Measurements from ENCODE around the gene PLEKHM3. TPM values are rescaled to one million over a fixed set of nuclear protein-coding genes. Genes with fewer than 3 reads are reported as not detected.

Gene PLEKHM3
- total and polyA plus RNA-seq, 2 of the 13 experiments (the other 11 are each of a cell fraction or from before 2014, with no cell fraction given), result 4.5 to 4.7 TPM

DNA sequence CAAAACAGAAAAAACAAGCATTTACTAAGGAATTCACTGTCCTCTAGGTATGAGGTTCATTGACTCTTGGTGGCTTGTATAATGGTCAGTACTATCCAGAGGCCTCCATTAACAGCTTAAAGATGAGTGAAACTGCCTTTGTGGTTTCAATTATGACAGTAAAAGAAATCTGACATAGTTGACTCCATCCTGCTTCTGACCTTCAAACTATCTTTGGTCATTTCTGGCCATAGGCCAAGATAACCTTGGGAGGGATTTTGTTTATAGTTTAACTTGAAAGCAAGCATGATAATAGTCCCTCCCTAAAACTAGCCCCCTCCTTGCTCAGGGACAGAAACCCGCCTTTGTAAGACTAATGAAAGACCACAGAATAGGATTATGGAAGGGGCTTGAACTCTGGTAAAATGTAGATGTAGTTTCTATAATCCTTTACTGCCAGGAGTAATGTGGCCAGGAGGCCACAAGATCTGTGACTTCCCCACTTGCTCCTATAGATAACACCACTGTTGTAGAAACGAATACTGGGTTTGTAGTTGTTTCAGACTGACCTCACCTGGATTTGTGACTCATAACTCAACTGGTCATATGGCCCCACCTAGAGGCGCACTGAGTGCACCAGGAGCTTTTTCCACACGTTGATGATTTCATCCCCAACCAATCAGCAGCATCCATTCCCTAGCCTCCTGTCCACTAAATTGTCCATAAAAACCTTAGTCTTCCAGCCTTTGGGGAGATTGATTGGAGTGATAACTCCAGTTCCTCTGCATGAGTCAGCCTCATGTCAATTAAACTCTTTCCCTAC lies 8.6 kb upstream of the PLEKHM3 start (continued):
- TF ChIP-seq, protein P1, sequence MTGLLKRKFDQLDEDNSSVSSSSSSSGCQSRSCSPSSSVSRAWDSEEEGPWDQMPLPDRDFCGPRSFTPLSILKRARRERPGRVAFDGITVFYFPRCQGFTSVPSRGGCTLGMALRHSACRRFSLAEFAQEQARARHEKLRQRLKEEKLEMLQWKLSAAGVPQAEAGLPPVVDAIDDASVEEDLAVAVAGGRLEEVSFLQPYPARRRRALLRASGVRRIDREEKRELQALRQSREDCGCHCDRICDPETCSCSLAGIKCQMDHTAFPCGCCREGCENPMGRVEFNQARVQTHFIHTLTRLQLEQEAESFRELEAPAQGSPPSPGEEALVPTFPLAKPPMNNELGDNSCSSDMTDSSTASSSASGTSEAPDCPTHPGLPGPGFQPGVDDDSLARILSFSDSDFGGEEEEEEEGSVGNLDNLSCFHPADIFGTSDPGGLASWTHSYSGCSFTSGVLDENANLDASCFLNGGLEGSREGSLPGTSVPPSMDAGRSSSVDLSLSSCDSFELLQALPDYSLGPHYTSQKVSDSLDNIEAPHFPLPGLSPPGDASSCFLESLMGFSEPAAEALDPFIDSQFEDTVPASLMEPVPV (CRISPR knock-in tag; IDR thresholded peaks at IDR 0.05), result no peak
- TF ChIP-seq ZNF891 (CRISPR knock-in tag; IDR thresholded peaks at IDR 0.05) (no peak), MTA1 (CRISPR knock-in tag; IDR thresholded peaks at IDR 0.05; ENCODE audit: borderline replicate concordance) (no peak), ZNF317 (CRISPR knock-in tag; IDR thresholded peaks at IDR 0.05) (peak; percentile 75), ZNF343 (CRISPR knock-in tag; IDR thresholded peaks at IDR 0.05) (no peak), ZNF703 (CRISPR knock-in tag; IDR thresholded peaks at IDR 0.05; ENCODE audit: borderline replicate concordance) (no peak), ZBTB7A (CRISPR knock-in tag; IDR thresholded peaks at IDR 0.05) (no peak), ZNF17 (CRISPR knock-in tag; IDR thresholded peaks at IDR 0.05) (no peak), ZNF605 (CRISPR knock-in tag; IDR thresholded peaks at IDR 0.05) (peak; percentile 73; the same call in 1 of the 2 replicates), BCL6 (CRISPR knock-in tag; IDR thresholded peaks at IDR 0.05) (peak; percentile 57; the same call in 1 of the 2 replicates)
- TF ChIP-seq, protein P2, sequence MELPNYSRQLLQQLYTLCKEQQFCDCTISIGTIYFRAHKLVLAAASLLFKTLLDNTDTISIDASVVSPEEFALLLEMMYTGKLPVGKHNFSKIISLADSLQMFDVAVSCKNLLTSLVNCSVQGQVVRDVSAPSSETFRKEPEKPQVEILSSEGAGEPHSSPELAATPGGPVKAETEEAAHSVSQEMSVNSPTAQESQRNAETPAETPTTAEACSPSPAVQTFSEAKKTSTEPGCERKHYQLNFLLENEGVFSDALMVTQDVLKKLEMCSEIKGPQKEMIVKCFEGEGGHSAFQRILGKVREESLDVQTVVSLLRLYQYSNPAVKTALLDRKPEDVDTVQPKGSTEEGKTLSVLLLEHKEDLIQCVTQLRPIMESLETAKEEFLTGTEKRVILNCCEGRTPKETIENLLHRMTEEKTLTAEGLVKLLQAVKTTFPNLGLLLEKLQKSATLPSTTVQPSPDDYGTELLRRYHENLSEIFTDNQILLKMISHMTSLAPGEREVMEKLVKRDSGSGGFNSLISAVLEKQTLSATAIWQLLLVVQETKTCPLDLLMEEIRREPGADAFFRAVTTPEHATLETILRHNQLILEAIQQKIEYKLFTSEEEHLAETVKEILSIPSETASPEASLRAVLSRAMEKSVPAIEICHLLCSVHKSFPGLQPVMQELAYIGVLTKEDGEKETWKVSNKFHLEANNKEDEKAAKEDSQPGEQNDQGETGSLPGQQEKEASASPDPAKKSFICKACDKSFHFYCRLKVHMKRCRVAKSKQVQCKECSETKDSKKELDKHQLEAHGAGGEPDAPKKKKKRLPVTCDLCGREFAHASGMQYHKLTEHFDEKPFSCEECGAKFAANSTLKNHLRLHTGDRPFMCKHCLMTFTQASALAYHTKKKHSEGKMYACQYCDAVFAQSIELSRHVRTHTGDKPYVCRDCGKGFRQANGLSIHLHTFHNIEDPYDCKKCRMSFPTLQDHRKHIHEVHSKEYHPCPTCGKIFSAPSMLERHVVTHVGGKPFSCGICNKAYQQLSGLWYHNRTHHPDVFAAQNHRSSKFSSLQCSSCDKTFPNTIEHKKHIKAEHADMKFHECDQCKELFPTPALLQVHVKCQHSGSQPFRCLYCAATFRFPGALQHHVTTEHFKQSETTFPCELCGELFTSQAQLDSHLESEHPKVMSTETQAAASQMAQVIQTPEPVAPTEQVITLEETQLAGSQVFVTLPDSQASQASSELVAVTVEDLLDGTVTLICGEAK (IDR thresholded peaks at IDR 0.05), result no peak
- TF ChIP-seq, protein P2 (CRISPR knock-in tag; IDR thresholded peaks at IDR 0.05), result no peak
- TF ChIP-seq, protein P3, sequence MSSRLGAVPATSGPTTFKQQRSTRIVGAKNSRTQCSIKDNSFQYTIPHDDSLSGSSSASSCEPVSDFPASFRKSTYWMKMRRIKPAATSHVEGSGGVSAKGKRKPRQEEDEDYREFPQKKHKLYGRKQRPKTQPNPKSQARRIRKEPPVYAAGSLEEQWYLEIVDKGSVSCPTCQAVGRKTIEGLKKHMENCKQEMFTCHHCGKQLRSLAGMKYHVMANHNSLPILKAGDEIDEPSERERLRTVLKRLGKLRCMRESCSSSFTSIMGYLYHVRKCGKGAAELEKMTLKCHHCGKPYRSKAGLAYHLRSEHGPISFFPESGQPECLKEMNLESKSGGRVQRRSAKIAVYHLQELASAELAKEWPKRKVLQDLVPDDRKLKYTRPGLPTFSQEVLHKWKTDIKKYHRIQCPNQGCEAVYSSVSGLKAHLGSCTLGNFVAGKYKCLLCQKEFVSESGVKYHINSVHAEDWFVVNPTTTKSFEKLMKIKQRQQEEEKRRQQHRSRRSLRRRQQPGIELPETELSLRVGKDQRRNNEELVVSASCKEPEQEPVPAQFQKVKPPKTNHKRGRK (CRISPR knock-in tag; IDR thresholded peaks at IDR 0.05), result no peak

Data from HepG2 (cell line).